Activated T-helper 1 cell treated with anti-CD3 and anti-CD28 coated beads, Interleukin-12 subunit alpha, Interleukin-12 subunit beta, Interleukin-2, Interleukin-4 antibody, amounts not matched to agents 30 ng/mL and 10 ng/mL and 1 ng/mL, durations not matched to agents 14 hours and 24 hours and 36 hours (primary cell): Measurements from ENCODE around the gene NPAS3. TPM values are rescaled to one million over a fixed set of nuclear protein-coding genes. Genes with fewer than 3 reads are reported as not detected.
"Not testable (repeated sequence)": the region's sequence is repeated elsewhere in the genome, so short reads cannot be mapped to it uniquely, and the experiment has no call there.

Experiments
- DNase-seq: peaks from one replicate; pipeline ENCODE4 v3.0.0; 2021; ENCODE audit warnings: low spot score
- H3K27ac Mint-ChIP-seq: one replicate; pipeline ENCODE4 v1.8.0; 2021; ENCODE audit warnings: mild to moderate bottlenecking, mixed read lengths
- H3K27me3 Mint-ChIP-seq: one replicate; pipeline ENCODE4 v1.8.0; 2022; ENCODE audit warnings: mild to moderate bottlenecking, moderate library complexity, mixed read lengths; ENCODE audit not compliant: insufficient read depth
- H3K36me3 Mint-ChIP-seq: one replicate; pipeline ENCODE4 v1.8.0; 2021; ENCODE audit warnings: low read depth, mixed read lengths
- H3K4me1 Mint-ChIP-seq: one replicate; pipeline ENCODE4 v1.8.0; 2021; ENCODE audit warnings: low read depth, mixed read lengths
- H3K4me3 Mint-ChIP-seq: one replicate; pipeline ENCODE4 v1.8.0; 2021; ENCODE audit warnings: mild to moderate bottlenecking, moderate library complexity, mixed read lengths
- H3K9me3 Mint-ChIP-seq: one replicate; pipeline ENCODE4 v1.8.0; 2021; ENCODE audit warnings: mixed read lengths
- intact Hi-C: fragments of 100-400 bp; cut with micrococcal nuclease; formaldehyde crosslinking; loops from one replicate; pipeline ENCODE4 v1.15.1; 2024
- total RNA-seq: library from RNA; stranded (reverse); gene quantifications from 2 replicates; pipeline ENCODE4 v1.2.3, GENCODE V29; 2022

Gene NPAS3
- total RNA-seq, 1 donor from 2014 or later = not detected

- no peaks in the 10 kb centered on the region for H3K27me3 Mint-ChIP-seq
- intact Hi-C loops = no loop called here
- no peaks in the 10 kb centered on the region for H3K4me1 Mint-ChIP-seq
- H3K36me3 Mint-ChIP-seq = no peaks in the 10 kb centered on the region
- H3K4me3 Mint-ChIP-seq = no peak overlapping the region
- H3K27ac Mint-ChIP-seq = no peak overlapping the region
- H3K9me3 Mint-ChIP-seq = no peaks in the 10 kb centered on the region
- DNase-seq = no peak
These were observed 131.8 kb downstream of the NPAS3 start for GRCh38 chr14:33070475-33070874.

DNA sequence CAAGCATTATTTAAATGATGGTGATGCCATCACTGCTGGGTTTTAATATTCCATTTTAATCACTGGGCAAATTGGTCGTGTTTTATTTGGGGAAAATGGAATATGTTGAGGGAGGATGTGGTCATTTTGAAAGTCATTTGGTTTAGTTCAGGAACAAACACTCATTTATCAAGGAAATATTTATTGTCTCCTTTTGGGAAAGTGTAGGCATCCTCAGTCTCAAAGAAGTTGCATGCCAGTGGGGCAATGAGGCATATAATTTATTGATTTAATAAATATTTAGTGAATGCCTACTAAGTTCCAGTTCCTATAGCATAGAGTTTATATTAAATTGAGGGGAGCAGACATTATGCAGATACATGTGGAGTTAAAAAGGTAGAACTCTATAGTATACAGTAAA, 134.3 kb downstream of the NPAS3 start:
- no peaks in the 10 kb centered on the region for H3K4me1 Mint-ChIP-seq
- no peaks in the 10 kb centered on the region for H3K27me3 Mint-ChIP-seq
- no peak overlapping the region for H3K27ac Mint-ChIP-seq
- H3K36me3 Mint-ChIP-seq = no peaks in the 10 kb centered on the region
- H3K9me3 Mint-ChIP-seq = no peaks in the 10 kb centered on the region
- DNase-seq = no peak
- intact Hi-C loops = no loop called here
- H3K4me3 Mint-ChIP-seq = no peak overlapping the region

GRCh38 chr14:33081259-33081658, 142.6 kb downstream of the NPAS3 start:
- no peak for DNase-seq
- intact Hi-C loops = no loop called here
- no peaks in the 10 kb centered on the region for H3K36me3 Mint-ChIP-seq
- no peaks in the 10 kb centered on the region for H3K27me3 Mint-ChIP-seq
- no peak overlapping the region for H3K27ac Mint-ChIP-seq
- peaks cover 3% of the 10 kb centered on the region for H3K9me3 Mint-ChIP-seq
- no peaks in the 10 kb centered on the region for H3K4me1 Mint-ChIP-seq
- H3K4me3 Mint-ChIP-seq = no peak overlapping the region

DNA sequence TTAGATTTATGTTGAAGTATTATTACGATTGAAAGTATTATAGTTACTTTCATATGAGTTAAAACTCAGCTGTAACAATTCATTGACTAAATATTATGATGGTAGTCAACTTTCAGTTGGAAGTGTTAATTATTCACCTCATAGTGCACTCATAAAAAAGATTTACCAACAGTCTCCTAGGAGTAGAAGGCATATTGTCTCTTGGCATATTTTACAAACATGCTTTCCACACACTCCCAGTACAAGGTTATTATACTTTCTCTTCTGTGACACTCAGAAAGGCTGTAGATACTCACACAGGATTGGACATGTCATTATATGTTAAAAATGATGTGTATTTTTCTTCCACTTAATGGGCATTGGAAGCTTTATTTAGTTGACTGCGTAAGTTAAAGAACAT, 147.1 kb downstream of the NPAS3 start:
- DNase-seq = no peak
- intact Hi-C loops = no loop called here
- no peaks in the 10 kb centered on the region for H3K36me3 Mint-ChIP-seq
- H3K27me3 Mint-ChIP-seq = no peaks in the 10 kb centered on the region
- H3K9me3 Mint-ChIP-seq = peaks cover 16% of the 10 kb centered on the region
- H3K27ac Mint-ChIP-seq = no peak overlapping the region
- no peak overlapping the region for H3K4me3 Mint-ChIP-seq
- H3K4me1 Mint-ChIP-seq = no peaks in the 10 kb centered on the region

GRCh38 chr14:33088274-33088673, 149.6 kb downstream of the NPAS3 start:
- H3K27me3 Mint-ChIP-seq, H3K27ac Mint-ChIP-seq, H3K36me3 Mint-ChIP-seq, H3K4me3 Mint-ChIP-seq, DNase-seq, intact Hi-C loops, H3K4me1 Mint-ChIP-seq: not testable (repeated sequence)
- H3K9me3 Mint-ChIP-seq = peaks cover 21% of the 10 kb centered on the region

DNA sequence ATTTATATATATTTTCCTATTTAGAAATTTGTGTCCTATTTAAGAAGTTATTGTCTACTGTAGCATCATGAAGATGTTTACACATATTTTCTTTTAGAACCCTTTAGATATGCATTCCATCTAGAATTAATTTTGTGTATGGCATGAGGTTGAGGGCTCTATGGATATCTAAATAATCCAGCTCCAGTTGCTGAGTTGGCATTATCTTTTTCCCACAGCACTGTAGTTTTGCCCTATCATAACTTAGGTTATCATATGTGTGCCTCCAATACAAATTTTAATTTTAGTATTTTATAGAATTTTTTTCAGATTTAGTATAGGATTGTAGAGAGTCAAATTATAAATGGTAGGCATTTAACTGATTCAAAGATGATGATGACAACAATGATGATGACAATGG, 159.3 kb downstream of the NPAS3 start:
- DNase-seq = no peak
- intact Hi-C loops = no loop called here
- Mint-ChIP-seq H3K4me3 (no peak overlapping the region), H3K36me3 (no peaks in the 10 kb centered on the region), H3K4me1 (no peaks in the 10 kb centered on the region), H3K27ac (no peak overlapping the region), H3K27me3 (no peaks in the 10 kb centered on the region), H3K9me3 (peaks cover 13% of the 10 kb centered on the region)

DNA sequence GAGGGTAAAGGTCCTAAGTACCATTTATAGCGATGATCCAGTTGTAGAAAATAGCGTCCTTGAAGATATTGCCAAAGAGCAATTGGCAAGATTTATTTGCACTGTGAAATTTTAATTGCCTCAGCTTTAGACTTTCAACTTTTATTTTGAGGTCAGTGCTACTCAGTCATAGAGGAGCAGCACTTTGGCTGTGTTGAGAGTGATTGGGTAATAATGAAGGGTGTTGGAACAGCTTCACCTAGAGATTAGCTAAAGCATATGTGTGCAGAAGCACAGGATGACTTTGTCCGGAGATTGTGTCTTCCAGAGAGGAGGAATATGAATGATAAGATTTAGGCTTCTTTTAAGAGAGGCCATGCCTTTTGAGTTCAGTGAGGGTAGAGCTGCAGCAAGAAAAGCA, 164.8 kb downstream of the NPAS3 start:
- no peaks in the 10 kb centered on the region for H3K36me3 Mint-ChIP-seq
- H3K27me3 Mint-ChIP-seq = no peaks in the 10 kb centered on the region
- intact Hi-C loops = no loop called here

DNA sequence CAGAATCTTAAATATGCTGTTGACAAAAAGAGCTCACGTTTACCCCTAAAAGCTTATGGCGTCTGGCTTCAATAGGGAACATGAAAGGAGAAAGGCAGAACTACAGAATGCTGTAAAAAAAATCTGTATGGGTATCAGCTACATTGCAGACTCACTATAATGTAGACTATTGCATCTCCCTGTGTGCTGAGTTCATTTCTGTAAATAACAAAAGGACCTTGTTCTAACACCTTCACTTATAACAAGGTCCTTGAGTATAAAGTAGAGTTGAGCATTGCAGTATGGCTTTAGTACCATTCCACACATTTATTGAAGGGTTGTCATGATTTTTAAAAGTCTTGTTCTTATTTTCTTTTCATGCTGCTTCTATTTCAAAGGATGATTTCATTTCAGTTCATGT, 165.3 kb downstream of the NPAS3 start:
- H3K9me3 Mint-ChIP-seq = peaks cover 10% of the 10 kb centered on the region
- no peak overlapping the region for H3K4me3 Mint-ChIP-seq
- H3K27ac Mint-ChIP-seq = no peak overlapping the region
- H3K4me1 Mint-ChIP-seq = no peaks in the 10 kb centered on the region
- no peaks in the 10 kb centered on the region for H3K36me3 Mint-ChIP-seq
- DNase-seq = no peak
- intact Hi-C loops = no loop called here
- no peaks in the 10 kb centered on the region for H3K27me3 Mint-ChIP-seq

More for the DNA sequence above, 164.8 kb downstream of the NPAS3 start:
- Mint-ChIP-seq H3K27ac (no peak overlapping the region), H3K4me3 (no peak overlapping the region), H3K4me1 (no peaks in the 10 kb centered on the region), H3K9me3 (peaks cover 10% of the 10 kb centered on the region)
- DNase-seq = no peak

- intact Hi-C loops = no loop called here
- Mint-ChIP-seq H3K27ac (peak overlapping the region; percentile 40), H3K27me3 (no peaks in the 10 kb centered on the region), H3K9me3 (peaks cover 7% of the 10 kb centered on the region), H3K4me3 (no peak overlapping the region), H3K4me1 (no peaks in the 10 kb centered on the region), H3K36me3 (no peaks in the 10 kb centered on the region)
- no peak for DNase-seq
These were observed 172.2 kb downstream of the NPAS3 start for GRCh38 chr14:33110737-33111443.

GRCh38 chr14:33114331-33114730, 175.7 kb downstream of the NPAS3 start:
- H3K27ac Mint-ChIP-seq = no peak overlapping the region

GRCh38 chr14:33118668-33119067, 180.0 kb downstream of the NPAS3 start:
- Mint-ChIP-seq H3K36me3 (no peaks in the 10 kb centered on the region), H3K27me3 (no peaks in the 10 kb centered on the region), H3K4me1 (no peaks in the 10 kb centered on the region), H3K4me3 (no peak overlapping the region), H3K9me3 (peaks cover 4% of the 10 kb centered on the region), H3K27ac (no peak overlapping the region)
- intact Hi-C loops = no loop called here
- no peak for DNase-seq

More at GRCh38 chr14:33114331-33114730, 175.7 kb downstream of the NPAS3 start:
- H3K9me3 Mint-ChIP-seq = peaks cover 4% of the 10 kb centered on the region
- no peaks in the 10 kb centered on the region for H3K4me1 Mint-ChIP-seq
- H3K4me3 Mint-ChIP-seq = no peak overlapping the region
- H3K36me3 Mint-ChIP-seq = no peaks in the 10 kb centered on the region
- H3K27me3 Mint-ChIP-seq = no peaks in the 10 kb centered on the region
- DNase-seq = no peak
- intact Hi-C loops = no loop called here

DNA sequence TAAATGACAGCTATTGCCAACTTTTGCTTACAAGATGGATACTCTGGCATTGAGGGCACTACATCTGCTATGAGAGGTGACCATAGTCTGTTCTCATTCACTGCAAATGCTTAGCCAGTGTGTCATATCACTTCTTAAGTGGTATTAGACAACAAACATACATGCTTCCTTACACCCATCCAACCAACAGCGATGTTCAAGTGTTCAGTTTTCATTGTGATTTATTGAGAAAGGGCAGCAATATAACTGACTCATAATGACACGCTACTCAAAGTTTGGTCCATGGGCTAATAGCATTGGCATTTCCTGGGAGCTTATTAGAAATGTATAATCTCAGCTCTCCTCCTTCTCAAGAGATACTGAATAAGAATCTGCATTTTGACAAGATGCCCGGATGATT, 181.7 kb downstream of the NPAS3 start:
- Mint-ChIP-seq H3K4me3 (no peak overlapping the region), H3K9me3 (no peaks in the 10 kb centered on the region)

DNA sequence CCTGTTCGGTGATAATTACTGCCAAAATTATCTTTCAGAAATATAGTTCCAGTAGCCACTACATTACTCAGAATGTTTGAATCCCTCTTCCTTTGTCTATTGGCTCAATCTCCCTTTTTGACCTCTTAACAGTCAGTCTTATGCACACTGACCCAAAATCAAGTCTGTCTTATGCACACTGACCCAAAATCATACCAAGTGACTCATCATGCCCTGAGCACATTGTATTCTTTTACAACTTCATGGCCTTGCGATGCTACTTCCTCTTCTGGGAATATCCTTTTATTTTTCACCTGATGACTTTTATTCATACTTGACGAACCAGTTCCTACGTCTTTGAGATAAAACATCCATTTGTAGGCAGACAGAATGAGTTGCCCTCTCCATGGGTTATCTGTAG, 182.3 kb downstream of the NPAS3 start:
- Mint-ChIP-seq H3K36me3 (no peaks in the 10 kb centered on the region), H3K9me3 (no peaks in the 10 kb centered on the region), H3K4me1 (no peaks in the 10 kb centered on the region), H3K27ac (no peak overlapping the region), H3K27me3 (no peaks in the 10 kb centered on the region), H3K4me3 (no peak overlapping the region)
- intact Hi-C loops = no loop called here
- DNase-seq = no peak

More for the DNA sequence above, 181.7 kb downstream of the NPAS3 start:
- no peaks in the 10 kb centered on the region for H3K36me3 Mint-ChIP-seq
- intact Hi-C loops = no loop called here
- no peaks in the 10 kb centered on the region for H3K4me1 Mint-ChIP-seq
- no peaks in the 10 kb centered on the region for H3K27me3 Mint-ChIP-seq
- no peak overlapping the region for H3K27ac Mint-ChIP-seq
- DNase-seq = no peak

DNA sequence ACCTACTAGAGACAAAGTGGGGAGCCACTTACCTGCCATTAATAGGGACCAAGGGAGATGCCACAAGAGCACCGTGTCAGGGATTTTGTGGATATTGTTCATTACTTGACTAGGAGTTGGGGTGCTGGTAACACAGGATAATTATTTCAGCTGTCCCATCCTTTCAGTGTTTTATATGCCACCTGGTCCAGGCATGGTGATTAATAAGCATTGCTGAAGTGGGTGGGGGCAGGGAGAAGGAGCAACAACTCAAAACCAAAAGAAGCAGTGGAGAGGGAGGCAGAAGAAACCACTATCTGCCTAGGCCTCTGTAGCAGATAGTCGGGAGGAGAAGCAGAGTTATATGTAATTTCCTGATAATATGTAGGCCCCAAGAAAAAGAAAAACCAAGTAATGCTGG, 184.6 kb downstream of the NPAS3 start:
- H3K27me3 Mint-ChIP-seq = no peaks in the 10 kb centered on the region
- intact Hi-C loops = no loop called here
- H3K27ac Mint-ChIP-seq = no peak overlapping the region
- no peak overlapping the region for H3K4me3 Mint-ChIP-seq
- H3K36me3 Mint-ChIP-seq = no peaks in the 10 kb centered on the region
- DNase-seq = no peak
- H3K4me1 Mint-ChIP-seq = no peaks in the 10 kb centered on the region
- H3K9me3 Mint-ChIP-seq = no peaks in the 10 kb centered on the region
